Adipocyte (in vitro differentiated cells): ENCODE measurements around the gene MST1R.
A peak's percentile ranks its signal among the peaks of the same experiment; 100 is the strongest.
"Not testable (repeated sequence)": the region's sequence is repeated elsewhere in the genome, so short reads cannot be mapped to it uniquely, and the experiment has no call there.

Source experiments
- DNase-seq: peaks from one replicate; pipeline ENCODE4 v3.0.0-alpha.2; 2015; ENCODE audit warnings: low read depth
- H3K27me3 ChIP-seq: replicated peaks from 2 replicates; pipeline ENCODE4 v1.7.0; 2013; ENCODE audit warnings: mild to moderate bottlenecking, low read length, moderate library complexity; ENCODE audit not compliant: control insufficient read depth, insufficient read depth
- H3K36me3 ChIP-seq: 2 replicates; pipeline ENCODE4 v1.7.0; 2013; ENCODE audit warnings: low read length, mild to moderate bottlenecking, moderate library complexity; ENCODE audit not compliant: control insufficient read depth, insufficient read depth, severe bottlenecking
- H3K4me1 ChIP-seq: 2 replicates; pipeline ENCODE4 v1.7.0; 2013; ENCODE audit warnings: mild to moderate bottlenecking, low read length, moderate library complexity; ENCODE audit not compliant: control insufficient read depth, insufficient read depth
- H3K4me3 ChIP-seq: 2 replicates; pipeline ENCODE4 v1.7.0; 2013; ENCODE audit warnings: mild to moderate bottlenecking, low read length, moderate library complexity
- H3K9ac ChIP-seq: 2 replicates; pipeline ENCODE4 v1.7.0; 2013; ENCODE audit warnings: mild to moderate bottlenecking, low read length, moderate library complexity
- H3K9me3 ChIP-seq: 2 replicates; pipeline ENCODE4 v1.7.0; 2013; ENCODE audit warnings: mild to moderate bottlenecking, low read length, moderate library complexity; ENCODE audit not compliant: control insufficient read depth

The MST1R gene

GRCh38 chr3:49910409-49911123, 6.9 kb upstream of the MST1R start:
- Histone ChIP-seq H3K36me3 (peaks cover 37% of the 10 kb centered on the region), H3K9ac (no peak overlapping the region), H3K9me3 (no peaks in the 10 kb centered on the region), H3K4me3 (no peak overlapping the region), H3K4me1 (peaks cover 4% of the 10 kb centered on the region), H3K27me3 (no peaks in the 10 kb centered on the region)
- no peak for DNase-seq

- no peak for DNase-seq
- H3K4me1 ChIP-seq = peaks cover 4% of the 10 kb centered on the region
- no peaks in the 10 kb centered on the region for H3K9me3 ChIP-seq
- H3K9ac ChIP-seq = no peak overlapping the region
- no peak overlapping the region for H3K4me3 ChIP-seq
- no peaks in the 10 kb centered on the region for H3K27me3 ChIP-seq
- peaks cover 37% of the 10 kb centered on the region for H3K36me3 ChIP-seq
Observed at GRCh38 chr3:49908373-49909199, 4.9 kb upstream of the MST1R start.

- DNase-seq = peak; percentile 76
- Histone ChIP-seq H3K4me3 (peak overlapping the region; percentile 64), H3K27me3 (no peaks in the 10 kb centered on the region), H3K36me3 (peaks cover 26% of the 10 kb centered on the region), H3K9me3 (no peaks in the 10 kb centered on the region), H3K4me1 (peaks cover 3% of the 10 kb centered on the region), H3K9ac (peak overlapping the region; percentile 27)
Observed at GRCh38 chr3:49906073-49906743, 2.5 kb upstream of the MST1R start.

- DNase-seq = not testable (repeated sequence)
Observed at GRCh38 chr3:49904448-49904847, 775 bp upstream of the MST1R start.

GRCh38 chr3:49902511-49903345, 945 bp downstream of the MST1R start:
- no peak for DNase-seq
- Histone ChIP-seq H3K27me3 (no peaks in the 10 kb centered on the region), H3K9ac (no peak overlapping the region), H3K36me3 (no peaks in the 10 kb centered on the region), H3K4me1 (peaks cover 11% of the 10 kb centered on the region), H3K9me3 (no peaks in the 10 kb centered on the region), H3K4me3 (no peak overlapping the region)

More at GRCh38 chr3:49904448-49904847, 775 bp upstream of the MST1R start:
- not testable (repeated sequence) for H3K27me3 ChIP-seq, H3K9ac ChIP-seq, H3K36me3 ChIP-seq, H3K9me3 ChIP-seq, H3K4me3 ChIP-seq
- peaks cover 11% of the 10 kb centered on the region for H3K4me1 ChIP-seq

GRCh38 chr3:49901366-49902339, 2.0 kb downstream of the MST1R start:
- peak; percentile 9 for DNase-seq
- no peak overlapping the region for H3K9ac ChIP-seq
- H3K36me3 ChIP-seq = no peaks in the 10 kb centered on the region
- H3K9me3 ChIP-seq = no peaks in the 10 kb centered on the region
- no peak overlapping the region for H3K4me3 ChIP-seq
- peaks cover 11% of the 10 kb centered on the region for H3K4me1 ChIP-seq
- peaks cover 4% of the 10 kb centered on the region for H3K27me3 ChIP-seq

- H3K36me3 ChIP-seq = no peaks in the 10 kb centered on the region
- H3K9ac ChIP-seq = no peak overlapping the region
- peaks cover 11% of the 10 kb centered on the region for H3K4me1 ChIP-seq
- peaks cover 9% of the 10 kb centered on the region for H3K27me3 ChIP-seq
- H3K9me3 ChIP-seq = no peaks in the 10 kb centered on the region
- no peak overlapping the region for H3K4me3 ChIP-seq
- peak; percentile 58 for DNase-seq
Observed at GRCh38 chr3:49900491-49901153, 3.1 kb downstream of the MST1R start.

GRCh38 chr3:49899815-49900214, 3.9 kb downstream of the MST1R start:
- no peak for DNase-seq
- Histone ChIP-seq H3K9me3 (no peaks in the 10 kb centered on the region), H3K4me1 (peaks cover 11% of the 10 kb centered on the region), H3K4me3 (no peak overlapping the region), H3K36me3 (no peaks in the 10 kb centered on the region), H3K27me3 (peaks cover 9% of the 10 kb centered on the region), H3K9ac (no peak overlapping the region)

GRCh38 chr3:49898991-49899390, 4.7 kb downstream of the MST1R start:
- DNase-seq = no peak
- no peak overlapping the region for H3K9ac ChIP-seq
- no peaks in the 10 kb centered on the region for H3K9me3 ChIP-seq
- no peaks in the 10 kb centered on the region for H3K36me3 ChIP-seq
- H3K27me3 ChIP-seq = peaks cover 9% of the 10 kb centered on the region
- H3K4me1 ChIP-seq = peaks cover 11% of the 10 kb centered on the region
- no peak overlapping the region for H3K4me3 ChIP-seq
